ENCODE data around the gene APPL1. TPM values are rescaled to one million over a fixed set of nuclear protein-coding genes. Genes with fewer than 3 reads are reported as not detected.

APPL1 gene
- total RNA-seq, 2 donors from 2014 or later: 25.8 to 34.9 TPM

DNA sequence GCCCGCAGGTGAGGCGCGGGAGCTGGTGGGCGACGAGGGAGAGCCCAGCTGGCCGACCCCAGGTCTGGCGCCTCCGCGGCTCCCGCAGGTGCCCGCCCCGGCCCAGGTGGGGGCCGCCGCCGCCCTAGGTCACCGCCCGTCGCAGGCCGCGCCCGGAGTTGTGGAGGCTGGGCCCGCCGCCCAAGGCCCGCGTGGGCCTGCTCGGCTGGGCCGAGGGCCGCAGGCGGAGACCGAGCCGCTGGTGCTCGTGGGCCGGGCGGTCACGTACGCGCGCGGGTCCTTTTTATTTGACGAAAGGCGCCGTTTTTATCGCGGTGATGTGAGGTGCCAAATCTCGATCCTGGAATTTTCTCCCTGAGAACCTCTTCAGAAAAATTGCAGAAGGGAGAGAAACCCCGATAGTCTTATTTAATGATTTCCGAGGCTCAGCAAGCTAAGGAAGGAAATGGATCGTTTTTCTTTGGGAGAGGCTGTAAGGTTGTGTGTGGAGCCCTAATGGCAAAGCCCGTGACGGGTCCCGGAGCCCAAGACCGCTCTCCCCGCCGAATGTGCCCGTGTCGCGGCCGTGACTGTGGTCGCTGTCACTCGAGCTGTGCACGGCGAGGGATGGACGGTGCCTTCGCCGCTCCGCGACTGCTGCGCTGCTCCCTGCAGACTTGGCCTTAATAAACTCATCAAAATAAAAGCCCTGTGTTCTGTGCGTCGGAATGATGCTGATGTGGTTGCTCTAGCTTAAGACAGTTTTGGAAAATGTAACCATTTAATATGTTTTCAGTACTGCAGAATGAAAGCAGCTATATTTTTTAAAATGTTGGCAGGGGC lies 612 bp downstream of the APPL1 start:
- Histone ChIP-seq H3K27me3 (no peaks in the 10 kb centered on the region), H3K4me3 (peak overlapping the region; percentile 70), H3K36me3 (no peaks in the 10 kb centered on the region), H3K4me1 (no peaks in the 10 kb centered on the region), H3K9ac (ENCODE audit: low read depth in 2 of 2, low read length in 2 of 2) (peak overlapping the region; percentile 37 to 78), H3K27ac (peak overlapping the region; percentile 91), H3K9me3 (no peaks in the 10 kb centered on the region)
- TF ChIP-seq, protein P1, sequence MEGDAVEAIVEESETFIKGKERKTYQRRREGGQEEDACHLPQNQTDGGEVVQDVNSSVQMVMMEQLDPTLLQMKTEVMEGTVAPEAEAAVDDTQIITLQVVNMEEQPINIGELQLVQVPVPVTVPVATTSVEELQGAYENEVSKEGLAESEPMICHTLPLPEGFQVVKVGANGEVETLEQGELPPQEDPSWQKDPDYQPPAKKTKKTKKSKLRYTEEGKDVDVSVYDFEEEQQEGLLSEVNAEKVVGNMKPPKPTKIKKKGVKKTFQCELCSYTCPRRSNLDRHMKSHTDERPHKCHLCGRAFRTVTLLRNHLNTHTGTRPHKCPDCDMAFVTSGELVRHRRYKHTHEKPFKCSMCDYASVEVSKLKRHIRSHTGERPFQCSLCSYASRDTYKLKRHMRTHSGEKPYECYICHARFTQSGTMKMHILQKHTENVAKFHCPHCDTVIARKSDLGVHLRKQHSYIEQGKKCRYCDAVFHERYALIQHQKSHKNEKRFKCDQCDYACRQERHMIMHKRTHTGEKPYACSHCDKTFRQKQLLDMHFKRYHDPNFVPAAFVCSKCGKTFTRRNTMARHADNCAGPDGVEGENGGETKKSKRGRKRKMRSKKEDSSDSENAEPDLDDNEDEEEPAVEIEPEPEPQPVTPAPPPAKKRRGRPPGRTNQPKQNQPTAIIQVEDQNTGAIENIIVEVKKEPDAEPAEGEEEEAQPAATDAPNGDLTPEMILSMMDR (IDR thresholded peaks at IDR 0.05): no peak
- intact Hi-C loops (cut with DNase I): loop anchor here (5.0 kb wide), 1 partner anchor 61 kb away; the partner anchor contains the start of gene IL17RD
- DNase-seq: peak; percentile 57

DNA sequence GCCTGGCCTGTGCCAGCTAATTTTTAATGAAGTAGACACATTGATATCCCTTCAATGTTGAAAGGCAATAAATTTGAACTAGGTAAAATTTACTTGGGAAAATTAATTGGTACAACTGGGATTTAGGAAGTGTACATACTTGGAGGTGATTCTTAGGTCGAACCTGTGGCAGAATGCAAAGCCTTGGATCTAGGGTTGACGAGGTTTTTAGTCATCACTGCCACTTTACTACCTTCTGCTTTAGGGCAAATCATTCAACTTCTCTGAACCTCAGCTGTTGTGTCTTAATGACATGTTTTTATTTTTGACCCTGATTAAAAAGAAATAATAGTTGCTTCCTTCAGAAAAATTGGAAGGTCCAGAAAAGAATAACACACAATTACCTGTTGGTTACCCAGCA lies 2.5 kb downstream of the APPL1 start:
- no peak overlapping the region for H3K9ac ChIP-seq (ENCODE audit: low read depth in 2 of 2, low read length in 2 of 2)
- no peak overlapping the region for H3K27ac ChIP-seq
- no peaks in the 10 kb centered on the region for H3K9me3 ChIP-seq
- TF ChIP-seq, protein P1 (IDR thresholded peaks at IDR 0.05): no peak
- H3K4me3 ChIP-seq: no peak overlapping the region
- no peaks in the 10 kb centered on the region for H3K36me3 ChIP-seq
- DNase-seq: no peak
- intact Hi-C loops (cut with DNase I): no loop called here
- H3K4me1 ChIP-seq: no peaks in the 10 kb centered on the region
- no peaks in the 10 kb centered on the region for H3K27me3 ChIP-seq

DNA sequence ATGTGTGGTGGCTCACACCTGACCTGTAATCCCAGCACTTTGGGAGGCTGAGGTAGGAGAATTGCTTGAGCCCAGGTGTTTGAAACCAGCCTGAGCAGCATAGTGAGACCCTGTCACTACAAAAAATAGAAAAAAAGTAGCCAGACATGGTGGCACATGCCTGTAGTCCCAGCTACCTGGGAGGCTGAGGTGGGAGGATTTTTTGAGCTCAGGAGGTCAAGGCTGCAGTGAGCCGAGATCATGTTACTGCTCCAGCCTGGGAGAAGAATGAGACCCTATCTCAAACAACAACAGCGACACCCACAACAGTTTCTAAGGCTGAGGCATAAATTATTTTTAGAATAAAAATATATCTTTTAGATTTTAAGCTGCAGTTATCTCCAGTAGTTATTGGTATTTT lies 6.3 kb downstream of the APPL1 start:
- Histone ChIP-seq H3K27me3 (no peaks in the 10 kb centered on the region), H3K27ac (no peak overlapping the region), H3K9ac (ENCODE audit: low read depth in 2 of 2, low read length in 2 of 2) (no peak overlapping the region), H3K4me3 (no peak overlapping the region), H3K9me3 (no peaks in the 10 kb centered on the region), H3K4me1 (no peaks in the 10 kb centered on the region), H3K36me3 (no peaks in the 10 kb centered on the region)
- TF ChIP-seq, protein P1 (IDR thresholded peaks at IDR 0.05): no peak
- no peak for DNase-seq
- intact Hi-C loops (cut with DNase I): no loop called here

DNA sequence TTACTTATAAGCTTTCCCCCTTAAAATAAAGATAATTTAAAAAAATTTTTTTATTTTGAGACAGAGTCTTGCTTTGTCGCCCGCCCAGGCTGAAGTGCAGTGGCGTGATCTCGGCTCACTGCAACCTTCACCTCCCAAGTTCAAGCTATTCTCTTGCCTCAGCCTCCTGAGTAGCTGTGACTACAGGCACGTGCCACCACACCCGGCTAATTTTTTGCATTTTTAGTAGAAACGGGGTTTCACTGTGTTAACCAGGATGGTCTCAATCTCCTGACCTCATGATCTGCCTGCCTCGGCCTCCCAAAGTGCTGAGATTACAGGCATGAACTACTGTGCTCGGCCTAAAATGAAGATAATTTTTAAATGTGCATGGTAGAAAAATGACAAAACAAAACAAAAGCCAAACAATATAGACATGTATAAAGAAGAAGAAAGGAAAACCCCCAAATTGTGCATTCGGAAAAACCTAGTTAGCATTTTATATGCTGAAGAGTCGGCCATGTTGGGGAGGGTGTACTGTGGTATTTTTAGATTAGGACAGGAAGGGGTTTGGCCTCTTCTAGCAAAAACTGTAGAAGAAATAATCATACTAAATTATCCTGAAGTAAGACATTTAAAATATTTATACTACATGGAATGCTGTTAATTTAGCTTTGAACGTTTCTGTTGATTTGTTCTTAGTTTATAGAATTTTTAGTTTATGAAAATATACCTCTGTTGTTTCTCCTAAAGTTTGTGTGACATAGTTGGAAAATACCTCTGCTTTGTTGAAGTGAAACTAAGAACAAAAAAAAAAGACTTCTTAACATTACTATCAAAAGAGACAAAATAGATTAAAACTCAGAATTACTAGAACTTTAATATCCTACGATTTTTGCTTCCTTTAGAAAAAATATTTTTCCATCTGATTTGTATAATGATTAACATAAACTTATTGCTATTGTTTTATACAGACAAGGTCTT lies 7.4 kb downstream of the APPL1 start:
- TF ChIP-seq, protein P1 (IDR thresholded peaks at IDR 0.05): no peak

DNA sequence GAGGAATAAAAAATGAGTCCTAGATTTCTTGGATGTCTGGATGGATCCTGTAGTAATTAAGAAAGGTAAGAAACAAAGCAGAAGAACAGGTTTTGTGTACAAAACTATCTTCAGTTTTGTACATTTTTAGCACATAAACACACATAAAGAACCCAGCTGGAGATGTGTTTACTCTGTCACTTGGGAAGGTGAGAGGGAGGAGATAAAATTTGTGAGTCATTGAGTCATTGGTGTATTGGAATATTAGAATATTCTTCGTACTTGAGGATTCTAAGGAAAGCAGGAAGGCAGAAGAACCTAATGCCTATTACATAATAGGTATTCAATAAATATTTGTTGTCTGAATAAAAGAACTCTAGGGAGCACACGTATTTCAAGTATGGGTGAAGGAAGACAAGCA lies 17.4 kb downstream of the APPL1 start:
- H3K4me3 ChIP-seq: no peak overlapping the region
- no peak for DNase-seq
- TF ChIP-seq, protein P1 (IDR thresholded peaks at IDR 0.05): no peak
- H3K36me3 ChIP-seq: no peaks in the 10 kb centered on the region
- no peaks in the 10 kb centered on the region for H3K9me3 ChIP-seq
- H3K27ac ChIP-seq: no peak overlapping the region
- H3K4me1 ChIP-seq: no peaks in the 10 kb centered on the region
- no peaks in the 10 kb centered on the region for H3K27me3 ChIP-seq
- intact Hi-C loops (cut with DNase I): no loop called here
- H3K9ac ChIP-seq (ENCODE audit: low read depth in 2 of 2, low read length in 2 of 2): no peak overlapping the region

More for the DNA sequence above, 7.4 kb downstream of the APPL1 start:
- H3K36me3 ChIP-seq: no peaks in the 10 kb centered on the region
- no peaks in the 10 kb centered on the region for H3K4me1 ChIP-seq
- no peak overlapping the region for H3K27ac ChIP-seq
- no peaks in the 10 kb centered on the region for H3K9me3 ChIP-seq
- H3K9ac ChIP-seq (ENCODE audit: low read depth in 2 of 2, low read length in 2 of 2): no peak overlapping the region
- H3K4me3 ChIP-seq: no peak overlapping the region
- no peaks in the 10 kb centered on the region for H3K27me3 ChIP-seq
- no peak for DNase-seq
- intact Hi-C loops (cut with DNase I): no loop called here

Measured in colonic mucosa (tissue), 4 donors.